OCI-M2 (cell line): Measurements from ENCODE around the gene KPNA3.
"Not testable (repeated sequence)": the region's sequence is repeated elsewhere in the genome, so short reads cannot be mapped to it uniquely, and the experiment has no call there.

Experiments used
- DNase-seq: peaks from one replicate; lab custom pipeline; 2025; ENCODE audit not compliant: unreplicated experiment; lab: John Stamatoyannopoulos, UW

Gene KPNA3, protein sequence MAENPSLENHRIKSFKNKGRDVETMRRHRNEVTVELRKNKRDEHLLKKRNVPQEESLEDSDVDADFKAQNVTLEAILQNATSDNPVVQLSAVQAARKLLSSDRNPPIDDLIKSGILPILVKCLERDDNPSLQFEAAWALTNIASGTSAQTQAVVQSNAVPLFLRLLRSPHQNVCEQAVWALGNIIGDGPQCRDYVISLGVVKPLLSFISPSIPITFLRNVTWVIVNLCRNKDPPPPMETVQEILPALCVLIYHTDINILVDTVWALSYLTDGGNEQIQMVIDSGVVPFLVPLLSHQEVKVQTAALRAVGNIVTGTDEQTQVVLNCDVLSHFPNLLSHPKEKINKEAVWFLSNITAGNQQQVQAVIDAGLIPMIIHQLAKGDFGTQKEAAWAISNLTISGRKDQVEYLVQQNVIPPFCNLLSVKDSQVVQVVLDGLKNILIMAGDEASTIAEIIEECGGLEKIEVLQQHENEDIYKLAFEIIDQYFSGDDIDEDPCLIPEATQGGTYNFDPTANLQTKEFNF

DNA sequence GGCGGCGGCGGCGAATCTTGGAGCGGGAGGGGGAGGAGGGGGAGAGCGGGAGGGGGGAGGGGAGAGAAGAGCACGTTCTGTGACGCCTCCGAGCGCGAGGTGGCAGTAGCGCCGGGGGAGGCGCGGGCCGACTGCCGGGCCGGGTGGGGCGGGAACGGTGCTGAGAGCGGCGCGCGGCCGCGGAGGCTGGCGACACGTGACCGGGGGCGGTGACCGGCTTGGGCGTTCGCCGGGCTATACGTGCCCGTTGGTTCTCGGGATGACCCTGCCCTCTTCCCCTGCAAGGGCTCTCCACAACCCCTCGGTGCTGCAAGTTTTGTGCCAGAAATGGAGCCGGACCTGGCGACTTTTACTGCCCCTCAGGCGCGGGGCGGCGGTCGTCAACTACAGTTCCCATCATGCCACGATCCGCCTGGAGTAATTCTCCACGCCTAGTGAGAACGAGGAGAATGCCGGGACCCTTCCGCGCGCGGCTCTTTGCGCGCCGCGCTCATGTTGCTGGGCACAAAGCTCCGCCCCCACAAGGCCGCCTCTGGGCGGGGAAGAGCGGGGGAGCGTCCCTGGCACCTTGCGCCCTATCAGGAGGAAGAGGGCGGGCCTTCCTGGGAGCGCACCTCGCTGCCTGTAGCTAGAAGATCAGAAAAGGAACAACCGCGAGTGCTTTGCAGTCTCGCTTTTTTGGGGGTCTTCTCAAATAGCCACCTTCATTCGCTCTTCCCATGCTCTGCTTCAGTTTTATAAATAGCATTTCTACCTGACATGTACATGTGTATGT is at the start of gene KPNA3:
Gene KPNA3 (minus strand): TSS at position 133 of the 775 bp plus-strand sequence. CDS start 176 bp downstream, outside the sequence.
- peak; percentile 40 for DNase-seq

DNA sequence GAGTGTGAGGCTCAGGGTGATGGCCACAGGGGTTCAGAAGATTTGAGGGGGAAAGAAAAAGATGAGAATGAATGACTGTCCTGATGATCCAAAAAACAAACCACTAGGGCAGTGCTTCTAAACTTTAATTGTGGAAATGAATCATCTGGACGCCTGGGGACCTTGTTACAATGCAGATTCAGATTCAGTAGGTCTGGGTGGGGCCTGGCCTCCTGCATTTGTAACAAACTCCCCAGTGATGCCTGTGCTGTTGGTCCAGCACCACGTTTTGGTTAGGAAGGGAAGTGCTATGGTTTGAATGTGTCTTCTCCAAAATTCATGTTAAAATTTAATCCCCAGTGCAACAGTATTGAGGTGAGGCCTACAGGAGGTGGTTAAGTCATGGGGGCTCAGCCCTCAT is 49.5 kb upstream of the KPNA3 start:
- no peak for DNase-seq

DNA sequence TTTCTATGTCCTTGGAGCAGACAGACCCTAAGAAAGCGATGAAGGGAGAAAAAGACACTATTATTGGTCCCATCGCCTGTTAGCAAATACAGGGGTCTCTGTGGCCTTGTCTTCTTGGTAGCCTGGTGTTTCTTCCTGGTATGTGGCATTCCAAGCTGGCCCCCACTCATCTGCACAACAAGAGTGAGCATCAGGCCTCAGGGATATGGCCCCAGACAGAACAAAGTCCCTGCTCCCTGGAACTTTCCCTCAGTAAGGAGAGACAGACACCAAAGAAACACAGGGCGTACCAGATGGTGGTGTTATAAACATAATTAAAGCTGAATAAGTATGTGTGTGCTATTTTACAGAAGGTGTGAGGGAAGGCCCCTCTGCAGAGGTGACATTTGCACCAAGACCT is 48.2 kb upstream of the KPNA3 start:
- no peak for DNase-seq

DNA sequence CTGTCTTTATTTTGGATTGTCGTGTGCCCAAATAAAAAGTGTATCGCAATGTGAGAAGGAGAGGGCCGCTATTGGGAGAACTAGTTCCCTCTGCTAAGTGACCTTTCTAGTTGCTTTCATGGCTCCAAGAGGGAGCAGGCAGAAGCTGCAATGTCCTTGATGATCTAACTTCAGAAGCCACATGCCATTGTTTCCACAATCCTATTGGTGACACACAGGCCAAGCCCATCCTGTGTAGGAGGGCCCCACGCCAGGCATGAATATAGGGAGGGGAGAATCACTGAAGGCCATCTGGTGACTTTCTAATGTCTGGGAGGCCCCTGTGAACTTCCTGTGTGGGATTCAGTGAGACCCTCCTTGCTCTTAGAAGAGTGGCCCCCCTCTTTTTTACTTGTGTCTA is 47.8 kb upstream of the KPNA3 start:
- no peak for DNase-seq

DNA sequence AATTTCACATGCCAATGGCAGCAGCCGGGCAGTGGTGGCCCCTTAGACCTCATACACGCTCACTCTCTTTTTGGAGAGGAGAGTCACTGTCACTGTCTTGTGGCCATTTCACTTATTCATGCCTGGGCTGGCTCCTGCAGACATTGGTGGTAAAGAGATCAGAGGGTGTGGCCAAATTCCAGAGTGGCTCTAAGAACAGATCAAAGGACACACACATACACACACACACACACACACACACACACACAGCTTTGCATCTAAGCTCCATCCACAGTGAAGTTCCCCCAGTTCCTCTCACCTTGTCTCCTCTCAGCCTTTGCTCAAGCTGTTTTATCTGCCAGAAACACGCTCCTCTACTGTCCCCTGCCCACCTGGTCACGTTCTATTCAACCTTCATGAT is 46.5 kb upstream of the KPNA3 start:
- DNase-seq: no peak

DNA sequence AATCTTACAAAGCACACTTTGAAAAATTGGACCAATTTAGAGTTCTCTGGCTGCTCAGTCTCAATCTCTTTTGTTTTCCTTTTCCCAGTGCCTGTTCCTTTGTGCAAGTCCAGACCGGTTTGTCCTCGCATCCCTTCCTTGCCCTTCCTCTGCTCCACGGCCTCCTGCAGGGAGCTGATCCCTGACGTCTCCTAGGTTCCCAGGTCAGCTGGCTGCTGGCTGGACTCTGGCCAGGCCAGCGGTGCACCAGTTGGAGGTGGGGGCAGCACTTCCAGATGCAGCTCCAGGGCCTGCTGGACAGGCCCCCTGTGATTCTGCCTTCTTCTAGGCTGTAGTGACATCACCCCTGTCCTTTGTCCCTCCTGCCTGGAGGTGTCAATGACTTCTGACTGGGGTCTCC is 44.0 kb upstream of the KPNA3 start:
- DNase-seq: no peak

DNA sequence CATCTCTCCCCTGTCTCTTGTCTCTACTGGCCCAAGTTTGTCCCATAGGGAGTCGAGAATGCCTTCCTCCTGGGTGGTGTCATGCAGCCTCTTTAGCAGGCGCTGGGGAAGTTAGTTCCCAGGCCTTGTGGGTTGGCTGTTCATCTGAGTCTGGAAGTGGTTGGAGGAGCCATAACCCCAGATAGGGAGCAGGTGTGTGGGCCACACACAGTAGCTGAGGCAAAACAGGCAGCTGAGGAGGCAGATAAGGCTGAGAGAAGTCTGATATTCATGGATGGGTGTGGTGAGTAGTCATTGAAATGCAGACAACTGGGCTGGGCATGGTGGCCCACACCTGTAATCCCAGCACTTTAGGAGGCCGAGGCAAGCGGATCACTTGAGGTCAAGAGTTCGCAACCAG is 40.9 kb upstream of the KPNA3 start:
- DNase-seq: no peak

DNA sequence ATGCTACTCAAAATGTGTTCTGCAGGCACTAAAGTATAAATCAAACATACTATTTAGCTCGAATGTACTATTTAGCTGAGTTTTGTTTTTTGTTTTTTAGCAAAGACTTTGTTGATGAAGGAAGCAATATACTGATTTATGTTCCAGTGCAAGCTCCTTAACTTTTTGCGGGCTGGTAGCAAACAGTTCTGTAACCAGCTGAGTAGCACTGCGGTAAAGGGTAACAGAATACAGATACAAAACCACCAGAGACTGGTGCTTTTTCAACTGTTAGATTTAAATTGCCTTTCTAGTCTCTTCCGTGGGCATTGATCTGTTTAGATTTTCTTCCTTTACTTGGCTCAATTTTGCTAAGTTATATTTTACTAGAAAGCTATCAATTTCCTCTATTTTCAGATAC is 39.0 kb upstream of the KPNA3 start:
- DNase-seq: no peak

DNA sequence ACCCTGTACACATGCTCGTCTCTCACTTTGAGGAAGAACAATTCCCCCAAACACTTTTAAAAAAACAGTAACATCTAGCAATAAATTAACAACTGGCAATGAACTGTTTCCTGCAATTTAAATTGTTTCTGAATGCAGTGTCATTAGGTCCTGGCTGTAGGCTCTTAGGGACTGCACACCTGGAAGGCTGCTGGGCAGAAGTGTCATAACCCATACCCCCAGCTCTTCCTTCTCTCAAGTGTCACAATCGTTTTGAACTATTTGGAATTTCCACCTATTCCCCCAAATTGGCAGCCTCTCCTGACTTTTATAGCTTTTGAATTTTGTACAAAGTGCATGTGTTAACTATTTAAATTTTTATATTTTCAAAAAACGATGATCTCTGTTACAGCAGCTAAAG is 38.2 kb upstream of the KPNA3 start:
- no peak for DNase-seq

DNA sequence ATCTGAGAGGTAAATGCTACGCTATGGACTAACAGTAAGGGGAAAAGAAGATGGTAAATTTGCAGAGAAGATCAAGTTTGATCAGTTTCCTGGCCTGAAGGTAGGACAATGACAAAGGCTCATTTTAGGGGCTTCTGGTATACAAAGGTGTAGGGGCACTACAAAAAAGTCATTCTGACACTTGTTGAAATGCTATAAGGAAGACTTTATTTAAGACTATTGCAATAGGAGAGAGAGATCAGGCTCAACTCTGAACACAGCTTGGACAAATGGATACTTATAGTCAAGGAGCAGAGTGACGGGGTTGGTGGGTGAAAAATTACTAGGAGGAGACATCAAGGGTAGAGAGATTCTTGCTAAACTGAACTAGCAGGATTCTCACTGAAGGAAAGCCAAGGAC is 37.2 kb upstream of the KPNA3 start:
- no peak for DNase-seq

DNA sequence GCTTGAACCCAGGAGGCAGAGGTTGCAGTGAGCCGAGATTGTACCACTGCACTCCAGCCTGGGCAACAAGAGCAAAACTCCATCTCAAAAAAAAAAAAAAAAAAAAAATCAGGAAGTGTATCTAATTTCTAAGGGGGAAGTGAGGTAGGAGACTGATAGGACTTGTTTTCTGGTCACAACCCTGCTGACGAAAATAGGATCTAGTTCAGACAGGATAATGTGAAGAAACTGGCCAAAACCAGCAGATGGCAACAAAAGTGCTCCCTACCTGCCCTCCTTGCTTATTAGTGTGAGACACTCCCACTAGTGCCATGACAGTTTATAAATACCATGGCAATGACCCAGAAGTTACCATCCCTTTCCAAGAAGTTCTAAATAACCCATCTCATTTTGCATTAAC is 36.0 kb upstream of the KPNA3 start:
- DNase-seq: no peak

DNA sequence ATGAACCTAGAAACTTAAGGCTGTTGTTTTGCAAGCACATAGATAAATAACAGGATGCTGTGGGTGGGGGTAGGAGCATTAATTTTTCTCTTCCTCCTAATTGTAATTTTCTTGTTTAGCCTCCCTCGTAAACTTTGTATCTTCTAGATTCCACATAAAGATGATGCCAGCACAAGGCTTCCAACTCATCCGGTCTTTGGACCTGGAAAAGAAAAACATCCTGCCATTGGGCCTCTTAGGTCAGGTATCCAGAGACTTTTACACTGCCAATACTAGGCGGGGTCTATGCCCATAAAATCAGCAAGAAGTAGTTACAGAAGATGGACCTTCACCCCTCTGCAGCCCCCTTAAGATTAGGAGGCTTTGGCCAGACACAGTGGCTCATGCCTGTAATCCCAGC is 35.4 kb upstream of the KPNA3 start:
- no peak for DNase-seq

DNA sequence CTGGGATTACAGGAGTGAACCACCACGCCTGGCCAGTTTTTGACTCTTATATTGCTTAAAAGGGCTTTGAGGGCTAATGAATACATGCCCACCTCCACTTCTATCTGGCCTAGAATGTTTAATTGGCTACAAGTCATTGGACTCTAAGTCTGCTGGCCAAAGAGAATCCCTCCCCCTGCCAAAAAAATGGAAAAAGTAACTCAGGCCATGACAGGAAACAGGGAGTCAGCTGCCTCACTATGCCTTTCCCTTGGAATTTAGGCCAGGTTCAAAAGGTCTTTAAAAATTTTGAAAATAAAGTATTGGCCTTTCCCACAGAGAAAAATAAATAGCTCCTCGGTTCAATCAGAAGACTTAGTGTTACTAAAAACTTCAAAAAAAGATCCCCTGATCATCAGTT is 34.9 kb upstream of the KPNA3 start:
- DNase-seq: no peak

DNA sequence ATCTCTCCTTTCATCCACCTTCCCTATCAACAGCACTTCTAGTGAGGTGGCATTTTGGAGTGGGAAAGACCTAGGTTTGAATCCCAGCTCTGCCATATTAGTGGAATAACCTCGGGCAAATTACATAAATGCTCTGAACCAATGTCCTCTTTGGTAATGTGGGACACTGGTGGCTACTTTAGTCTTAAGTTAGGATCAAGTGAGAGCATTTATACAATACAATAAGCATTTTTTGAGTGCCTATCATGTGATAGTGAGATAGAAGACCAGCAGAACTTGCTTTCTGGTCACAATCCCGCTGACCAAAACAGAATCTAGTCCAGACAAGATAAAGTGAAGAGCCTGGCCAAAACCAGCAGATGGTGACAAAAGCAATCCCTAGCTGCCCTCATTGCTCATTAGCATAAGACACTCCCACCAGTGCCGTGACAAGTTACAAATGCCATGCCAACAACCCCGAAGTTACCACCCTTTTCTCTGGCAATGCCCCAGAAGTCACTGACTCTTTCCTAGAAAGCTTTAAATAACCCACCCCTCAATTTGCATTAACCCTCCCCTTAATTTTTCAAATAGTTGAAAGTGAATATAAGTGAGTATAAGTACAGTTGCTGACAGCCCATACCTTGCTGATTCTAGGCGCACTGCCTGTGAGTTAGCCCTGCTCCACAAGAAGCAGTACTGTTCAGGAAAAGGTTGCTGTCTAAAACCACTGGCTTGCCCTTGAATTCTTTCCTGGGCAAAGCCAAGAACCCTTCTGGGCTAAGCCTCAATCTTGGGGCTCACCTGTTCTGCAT is 28.9 kb upstream of the KPNA3 start:
- no peak for DNase-seq

DNA sequence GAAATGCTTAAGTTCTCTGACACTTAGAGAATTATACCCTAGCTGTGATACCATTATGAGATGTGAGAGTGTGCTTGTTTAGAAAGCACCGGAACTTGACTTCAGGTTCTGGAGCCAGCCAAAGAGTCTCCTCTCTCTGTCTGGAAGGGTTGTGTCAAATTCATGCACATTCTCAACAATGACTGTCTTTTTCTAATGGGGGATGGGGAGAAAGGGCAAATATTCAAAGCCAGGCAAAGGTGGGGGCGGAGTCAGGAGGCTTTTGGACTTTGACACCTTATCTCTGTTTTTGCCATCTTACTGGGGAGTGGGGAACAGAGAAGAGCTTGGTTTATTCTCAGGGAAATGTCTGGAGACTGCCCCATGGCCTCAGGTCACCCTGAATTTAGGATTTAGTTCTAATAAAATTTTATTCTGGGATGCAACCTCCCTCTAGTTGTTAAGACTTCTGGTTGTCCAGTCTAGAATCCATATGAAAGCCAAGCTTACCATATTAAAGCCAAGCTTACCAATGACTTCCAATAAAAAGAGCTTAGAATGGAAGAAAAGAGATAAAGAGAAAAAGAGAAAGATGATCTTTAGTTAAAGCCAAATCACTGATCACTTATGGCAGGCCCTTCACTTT is 28.2 kb upstream of the KPNA3 start:
- DNase-seq: no peak

DNA sequence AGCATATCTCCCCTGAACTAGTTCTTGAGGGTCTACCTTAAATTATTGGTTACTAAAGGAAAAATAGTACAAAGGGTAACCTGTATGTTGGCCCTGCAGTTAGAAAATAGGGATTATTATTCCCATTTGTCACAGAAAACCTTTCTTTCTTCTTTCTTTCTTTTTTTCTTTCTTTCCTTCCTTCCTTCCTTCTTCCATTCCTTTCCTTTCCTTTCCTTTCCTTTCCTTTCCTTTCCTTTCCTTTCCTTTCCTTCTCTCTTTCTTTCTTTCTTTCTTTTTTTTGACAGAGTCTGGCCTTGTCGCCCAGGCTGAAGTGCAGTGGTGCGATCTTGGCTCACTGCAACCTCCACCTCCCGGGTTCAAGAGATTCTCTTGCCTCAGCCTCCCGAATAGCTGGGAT is 23.6 kb upstream of the KPNA3 start:
- DNase-seq: not testable (repeated sequence)

DNA sequence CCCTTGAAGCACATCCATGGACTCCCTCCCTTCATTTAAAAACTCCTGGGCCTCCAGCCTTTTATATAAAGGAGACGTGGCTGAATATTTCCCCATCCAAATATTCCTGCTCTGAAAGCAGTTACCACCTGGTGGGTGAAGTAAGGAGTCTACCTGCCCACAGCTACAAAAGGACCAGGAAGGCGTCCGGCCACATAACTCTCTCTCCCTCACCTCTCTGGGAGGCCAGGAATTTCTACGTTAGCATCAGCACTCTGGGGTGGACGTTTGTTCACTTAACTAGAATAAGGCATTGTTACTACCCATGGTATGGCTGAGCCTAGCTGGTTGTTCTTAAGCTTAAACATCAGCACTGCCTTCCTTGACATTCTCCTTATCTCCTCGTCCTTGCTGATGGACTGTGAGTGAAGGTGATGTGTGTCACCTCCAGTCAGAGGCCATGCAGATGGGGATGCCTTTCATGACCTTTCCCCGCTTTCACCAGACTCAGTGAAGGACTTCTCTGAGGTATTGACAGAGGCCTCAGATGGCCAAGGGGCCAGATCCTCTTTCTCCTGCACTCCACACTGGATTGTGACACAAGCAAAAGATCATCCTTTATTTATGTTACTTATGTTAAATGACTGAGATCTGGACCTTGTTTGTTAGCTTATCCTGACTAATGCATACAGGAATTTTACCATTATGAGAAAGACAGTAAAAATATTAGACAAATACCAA is 22.2 kb upstream of the KPNA3 start:
- DNase-seq: no peak

DNA sequence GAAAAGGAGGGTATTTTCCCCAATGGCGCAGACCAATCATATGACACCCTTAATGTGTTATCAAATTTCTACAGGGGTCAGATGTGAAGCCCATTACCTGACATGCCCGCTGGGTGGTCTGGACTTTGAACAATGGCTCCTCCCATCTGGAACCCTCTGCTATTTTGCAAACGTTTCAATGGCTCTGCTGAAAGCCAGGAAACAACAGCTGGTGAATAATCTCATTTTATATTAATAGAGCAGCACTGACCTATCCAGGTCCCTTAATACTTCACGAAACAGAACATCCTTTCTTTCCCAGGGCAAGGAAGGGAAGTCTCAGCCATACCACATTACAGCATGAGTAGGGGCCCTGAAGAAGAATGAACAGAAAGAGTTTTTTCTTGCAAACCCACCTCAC is 20.3 kb upstream of the KPNA3 start:
- DNase-seq: no peak

DNA sequence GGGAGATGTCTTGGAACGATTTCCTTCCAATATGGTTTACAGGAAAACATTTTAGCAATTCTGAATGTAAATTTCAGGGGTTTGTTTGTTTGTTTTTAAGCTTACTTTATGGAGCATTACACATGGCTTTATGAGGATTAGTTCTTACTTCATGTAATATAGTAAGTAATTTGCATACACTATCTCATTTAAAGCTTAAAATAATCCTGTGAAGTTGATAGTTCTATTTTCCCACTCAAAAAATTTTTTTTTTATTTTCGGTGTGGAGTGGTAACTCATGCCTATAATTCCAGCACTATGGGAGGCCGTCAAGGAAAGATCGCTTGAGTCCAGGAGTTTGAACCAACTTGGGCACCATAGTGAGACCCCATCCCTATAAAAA is 19.0 kb upstream of the KPNA3 start:
- DNase-seq: no peak
